Measurements from ENCODE around the gene DNAH9. TPM values are rescaled to one million over a fixed set of nuclear protein-coding genes. Genes with fewer than 3 reads are reported as not detected.

The DNAH9 gene
- total and polyA plus RNA-seq, 2 donors (not counting 1 experiment from before 2014, with no cell fraction given) = not detected

GRCh38 chr17:11624976-11625375 is 26.7 kb downstream of the DNAH9 start:
- DNase-seq (no peak), ATAC-seq (ENCODE audit: low read depth) (no peak)
- Mint-ChIP-seq H3K4me1 (no peaks in the 10 kb centered on the region), H3K4me3 (no peak overlapping the region), H3K9me3 (ENCODE audit: insufficient read depth) (no peaks in the 10 kb centered on the region), H3K27me3 (no peaks in the 10 kb centered on the region), H3K27ac (no peak overlapping the region)
- Histone ChIP-seq H3K9ac (ENCODE audit: low read length) (no peak overlapping the region), H4K20me1 (ENCODE audit: control insufficient read depth, insufficient read depth, low read length, poor library complexity, severe bottlenecking) (no peaks in the 10 kb centered on the region), H3K9me3 (ENCODE audit: control extremely low read depth in 1 of 3, control insufficient read depth in 2 of 3, insufficient read depth in 1 of 3, low read length in 2 of 3) (peaks cover 0 to 9% (median 0%) of the 10 kb centered on the region in 3 donors), H2AFZ (ENCODE audit: insufficient read depth, low read depth, low read length, poor library complexity, severe bottlenecking) (no peak overlapping the region), H3K4me3 (ENCODE audit: control extremely low read depth in 1 of 5, extremely low read depth in 1 of 5, insufficient read depth in 1 of 5, low read depth in 2 of 5, low read length in 4 of 5) (no peak overlapping the region), H3K4me2 (replicated peaks; ENCODE audit: low read depth, low read length, poor library complexity, severe bottlenecking) (no peak overlapping the region), H3K36me3 (replicated peaks in 1 of 2; ENCODE audit: control extremely low read depth in 1 of 2, control insufficient read depth in 1 of 2, extremely low read depth in 1 of 2, insufficient read depth in 2 of 2, low read length in 1 of 2) (no peaks in the 10 kb centered on the region), H3K27me3 (replicated peaks in 1 of 4; ENCODE audit: control extremely low read depth in 1 of 4, control insufficient read depth in 3 of 4, insufficient read depth in 4 of 4, low read length in 3 of 4) (no peaks in the 10 kb centered on the region), H3K27ac (ENCODE audit: low read length in 2 of 2) (no peak overlapping the region), H3K4me1 (ENCODE audit: control insufficient read depth in 2 of 2, insufficient read depth in 2 of 2, low read length in 2 of 2) (no peaks in the 10 kb centered on the region), H3K79me2 (ENCODE audit: control insufficient read depth, insufficient read depth, low read length) (no peaks in the 10 kb centered on the region)
- TF ChIP-seq CTCF (IDR thresholded peaks at IDR 0.05) (no peak), EZH2 (IDR thresholded peaks at IDR 0.05; ENCODE audit: borderline replicate concordance, insufficient read depth, low read depth, low read length, poor library complexity, severe bottlenecking) (no peak)
- ChIA-PET POLR2A (no interaction called here), CTCF (no interaction called here)
- WGBS (ENCODE audit: insufficient coverage) = 92% methylated on average over 2 of the region's 6 CpGs
- intact Hi-C loops (cut with micrococcal nuclease) = no loop called here

GRCh38 chr17:11625878-11626277 is 27.6 kb downstream of the DNAH9 start:
- H3K9ac ChIP-seq (ENCODE audit: low read length) = no peak overlapping the region
- H3K79me2 ChIP-seq (ENCODE audit: control insufficient read depth, insufficient read depth, low read length) = no peaks in the 10 kb centered on the region
- no CpG with 5 or more reads among the region's 3 CpGs for WGBS (ENCODE audit: insufficient coverage)
- no peak overlapping the region for H3K4me3 Mint-ChIP-seq
- no peak for ATAC-seq (ENCODE audit: low read depth)
- no peak overlapping the region for H3K27ac ChIP-seq (ENCODE audit: low read length in 2 of 2)
- no peak overlapping the region for H3K4me2 ChIP-seq (replicated peaks; ENCODE audit: low read depth, low read length, poor library complexity, severe bottlenecking)
- H3K9me3 Mint-ChIP-seq (ENCODE audit: insufficient read depth) = no peaks in the 10 kb centered on the region
- no peak for DNase-seq
- no peaks in the 10 kb centered on the region for H3K4me1 Mint-ChIP-seq
- ChIA-PET CTCF (interaction anchor here (1.0 kb wide), 1 partner anchor 18 kb away, joined by 4 read pairs; no protein-coding TSS in a partner anchor), POLR2A (no interaction called here)
- no peaks in the 10 kb centered on the region for H3K27me3 ChIP-seq (replicated peaks in 1 of 4; ENCODE audit: control extremely low read depth in 1 of 4, control insufficient read depth in 3 of 4, insufficient read depth in 4 of 4, low read length in 3 of 4)
- TF ChIP-seq CTCF (IDR thresholded peaks at IDR 0.05) (no peak), EZH2 (IDR thresholded peaks at IDR 0.05; ENCODE audit: borderline replicate concordance, insufficient read depth, low read depth, low read length, poor library complexity, severe bottlenecking) (no peak)
- H3K27ac Mint-ChIP-seq = no peak overlapping the region
- H3K27me3 Mint-ChIP-seq = no peaks in the 10 kb centered on the region
- H3K4me1 ChIP-seq (ENCODE audit: control insufficient read depth in 2 of 2, insufficient read depth in 2 of 2, low read length in 2 of 2) = no peaks in the 10 kb centered on the region
- no peaks in the 10 kb centered on the region for H4K20me1 ChIP-seq (ENCODE audit: control insufficient read depth, insufficient read depth, low read length, poor library complexity, severe bottlenecking)
- H2AFZ ChIP-seq (ENCODE audit: insufficient read depth, low read depth, low read length, poor library complexity, severe bottlenecking) = no peak overlapping the region
- H3K36me3 ChIP-seq (replicated peaks in 1 of 2; ENCODE audit: control extremely low read depth in 1 of 2, control insufficient read depth in 1 of 2, extremely low read depth in 1 of 2, insufficient read depth in 2 of 2, low read length in 1 of 2) = no peaks in the 10 kb centered on the region
- no peak overlapping the region for H3K4me3 ChIP-seq (ENCODE audit: control extremely low read depth in 1 of 5, extremely low read depth in 1 of 5, insufficient read depth in 1 of 5, low read depth in 2 of 5, low read length in 4 of 5)
- intact Hi-C loops (cut with micrococcal nuclease) = no loop called here
- peaks cover 0 to 12% (median 0%) of the 10 kb centered on the region in 3 donors for H3K9me3 ChIP-seq (ENCODE audit: control extremely low read depth in 1 of 3, control insufficient read depth in 2 of 3, insufficient read depth in 1 of 3, low read length in 2 of 3)
